Measurements from ENCODE around the gene NPLOC4. TPM values are rescaled to one million over a fixed set of nuclear protein-coding genes. Genes with fewer than 3 reads are reported as not detected.

NPLOC4 gene
- total and polyA plus RNA-seq, 2 of the 13 experiments (the other 11 are each of a cell fraction or from before 2014, with no cell fraction given), result 57.0 to 97.0 TPM

DNA sequence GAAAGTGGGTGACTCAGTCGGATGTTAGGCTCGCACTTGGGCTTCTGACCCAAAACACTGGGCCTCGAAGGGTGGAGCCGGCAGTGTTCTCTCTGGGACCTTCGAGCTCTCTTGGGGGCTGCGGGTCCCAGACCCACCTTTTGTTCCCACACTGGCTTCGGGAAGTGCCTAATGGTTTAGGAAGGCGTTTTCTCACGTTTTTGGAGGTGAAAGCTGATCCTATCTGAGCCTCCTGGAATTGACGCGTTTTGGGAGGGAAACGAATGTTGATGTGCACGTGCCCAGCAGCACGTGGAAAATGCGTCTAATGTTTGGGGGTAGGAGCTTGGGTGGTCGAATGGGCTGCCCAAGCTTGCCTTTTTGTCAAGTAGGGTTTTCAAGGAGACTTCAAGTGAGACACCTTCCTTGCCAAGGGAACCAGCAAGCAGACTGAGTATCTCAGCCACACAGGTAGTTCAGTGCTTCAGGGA lies 47.6 kb upstream of the NPLOC4 start:
- H3K9me3 ChIP-seq (ENCODE audit: low read length), result no peaks in the 10 kb centered on the region
- intact Hi-C loops (cut with micrococcal nuclease; ENCODE audit: unreplicated experiment), result no loop called here
- no peak for ATAC-seq
- H3K4me1 ChIP-seq (ENCODE audit: insufficient read depth, low read length), result peaks cover 41% of the 10 kb centered on the region
- BruUV-seq (replicated peaks), result TSS peak; percentile 71
- peak overlapping the region; percentile 53 for H3K27ac ChIP-seq (ENCODE audit: extremely low read length, insufficient read depth, low read length)
- FAIRE-seq, result no peak
- H3K9ac ChIP-seq (ENCODE audit: insufficient read depth, low read depth, low read length), result peak overlapping the region; percentile 94
- in situ Hi-C loops (cut with HindIII; ENCODE audit: extremely low pct_ligation_motif_present, low pct_unique_long_range_greater_than_20kb), result no loop called here
- no peaks in the 10 kb centered on the region; a peak in 1 of 5 replicates for H3K27me3 ChIP-seq (ENCODE audit: control insufficient read depth in 1 of 2, insufficient read depth in 2 of 2, low read length in 2 of 2)
- WGBS (ENCODE audit: low lambda C conversion rate), result 0% methylated on average over 16 of the region's 16 CpGs
- DNase-seq (ENCODE audit: low spot score), result peak; percentile 44
- peak overlapping the region; percentile 94 to 99 (median 96) for H3K4me3 ChIP-seq (replicated peaks in 1 of 3; ENCODE audit: insufficient read depth in 1 of 3, low read depth in 2 of 3, low read length in 3 of 3)
- H3K36me3 ChIP-seq (replicated peaks in 1 of 2; ENCODE audit: control insufficient read depth in 1 of 2, insufficient read depth in 2 of 2, low read length in 2 of 2), result peaks cover 33 to 42% of the 10 kb centered on the region in 2 experiments; a peak in 4 of 5 replicates
- peaks cover 35% of the 10 kb centered on the region for H3K79me2 ChIP-seq (ENCODE audit: insufficient read depth, low read length)
- H4K20me1 ChIP-seq (ENCODE audit: insufficient read depth, low read length), result no peaks in the 10 kb centered on the region
- ChIA-PET POLR2A (interaction anchor here (0.8 to 4.5 kb wide), 15 partner anchors 9 to 446 kb away, joined by 3 to 124 read pairs (median 8); partner anchors contain the start of genes CCDC137, MRPL12, NDUFAF8 and OXLD1), CTCF (ENCODE audit: low intra/inter-chr PET ratio, low total read pairs) (no interaction called here)
- H3K4me2 ChIP-seq (ENCODE audit: low read depth, low read length), result peak overlapping the region; percentile 94
- no peak overlapping the region for H2AFZ ChIP-seq (ENCODE audit: low read length)
- TF ChIP-seq ZNF451 (CRISPR knock-in tag; IDR thresholded peaks at IDR 0.05) (0 out of 2 replicates have a peak, but pooled peaks have one; percentile 1), GABPA (IDR thresholded peaks at IDR 0.05; ENCODE audit: low read depth, low read length) (no peak), GABPA (CRISPR knock-in tag; IDR thresholded peaks at IDR 0.05; ENCODE audit: low read depth) (no peak), ZSCAN29 (CRISPR knock-in tag; conservative IDR thresholded peaks at IDR 0.05) (no peak), AHR (CRISPR knock-in tag; IDR thresholded peaks at IDR 0.05) (0 out of 2 replicates have a peak, but pooled peaks have one; percentile 40), POLR2G (IDR thresholded peaks at IDR 0.05; ENCODE audit: low read depth, low read length) (no peak), ZNF605 (CRISPR knock-in tag; IDR thresholded peaks at IDR 0.05) (no peak; the same call in 1 of the 2 replicates), RCOR2 (CRISPR knock-in tag; IDR thresholded peaks at IDR 0.05) (no peak), ZNF781 (CRISPR knock-in tag; IDR thresholded peaks at IDR 0.05; ENCODE audit: borderline replicate concordance, not compliant biosample characterization) (peak; percentile 21), ZBTB42 (CRISPR knock-in tag; IDR thresholded peaks at IDR 0.05) (0 out of 2 replicates have a peak, but pooled peaks have one; percentile 56), DMAP1 (CRISPR knock-in tag; IDR thresholded peaks at IDR 0.05) (0 out of 2 replicates have a peak, but pooled peaks have one; percentile 24), KLF11 (CRISPR knock-in tag; IDR thresholded peaks at IDR 0.05) (no peak), GTF2F1 (IDR thresholded peaks at IDR 0.05; ENCODE audit: low read length) (no peak), EEA1 (CRISPR knock-in tag; IDR thresholded peaks at IDR 0.05; ENCODE audit: borderline replicate concordance) (peak; percentile 11; the same call in 1 of the 2 replicates), ZNF737 (CRISPR knock-in tag; IDR thresholded peaks at IDR 0.05; ENCODE audit: borderline replicate concordance) (0 out of 2 replicates have a peak, but pooled peaks have one; percentile 16), ZNF570 (CRISPR knock-in tag; IDR thresholded peaks at IDR 0.05; ENCODE audit: borderline replicate concordance) (no peak), BHLHE40 (IDR thresholded peaks at IDR 0.05; ENCODE audit: low read length) (peak; percentile 63), CTCF (CRISPR knock-in tag; IDR thresholded peaks at IDR 0.05) (no peak), ZNF20 (CRISPR knock-in tag; IDR thresholded peaks at IDR 0.05) (no peak)
- TF ChIP-seq, protein P1, sequence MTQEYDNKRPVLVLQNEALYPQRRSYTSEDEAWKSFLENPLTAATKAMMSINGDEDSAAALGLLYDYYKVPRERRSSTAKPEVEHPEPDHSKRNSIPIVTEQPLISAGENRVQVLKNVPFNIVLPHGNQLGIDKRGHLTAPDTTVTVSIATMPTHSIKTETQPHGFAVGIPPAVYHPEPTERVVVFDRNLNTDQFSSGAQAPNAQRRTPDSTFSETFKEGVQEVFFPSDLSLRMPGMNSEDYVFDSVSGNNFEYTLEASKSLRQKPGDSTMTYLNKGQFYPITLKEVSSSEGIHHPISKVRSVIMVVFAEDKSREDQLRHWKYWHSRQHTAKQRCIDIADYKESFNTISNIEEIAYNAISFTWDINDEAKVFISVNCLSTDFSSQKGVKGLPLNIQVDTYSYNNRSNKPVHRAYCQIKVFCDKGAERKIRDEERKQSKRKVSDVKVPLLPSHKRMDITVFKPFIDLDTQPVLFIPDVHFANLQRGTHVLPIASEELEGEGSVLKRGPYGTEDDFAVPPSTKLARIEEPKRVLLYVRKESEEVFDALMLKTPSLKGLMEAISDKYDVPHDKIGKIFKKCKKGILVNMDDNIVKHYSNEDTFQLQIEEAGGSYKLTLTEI (CRISPR knock-in tag; conservative IDR thresholded peaks at IDR 0.05), result no peak
- TF ChIP-seq, protein P2, sequence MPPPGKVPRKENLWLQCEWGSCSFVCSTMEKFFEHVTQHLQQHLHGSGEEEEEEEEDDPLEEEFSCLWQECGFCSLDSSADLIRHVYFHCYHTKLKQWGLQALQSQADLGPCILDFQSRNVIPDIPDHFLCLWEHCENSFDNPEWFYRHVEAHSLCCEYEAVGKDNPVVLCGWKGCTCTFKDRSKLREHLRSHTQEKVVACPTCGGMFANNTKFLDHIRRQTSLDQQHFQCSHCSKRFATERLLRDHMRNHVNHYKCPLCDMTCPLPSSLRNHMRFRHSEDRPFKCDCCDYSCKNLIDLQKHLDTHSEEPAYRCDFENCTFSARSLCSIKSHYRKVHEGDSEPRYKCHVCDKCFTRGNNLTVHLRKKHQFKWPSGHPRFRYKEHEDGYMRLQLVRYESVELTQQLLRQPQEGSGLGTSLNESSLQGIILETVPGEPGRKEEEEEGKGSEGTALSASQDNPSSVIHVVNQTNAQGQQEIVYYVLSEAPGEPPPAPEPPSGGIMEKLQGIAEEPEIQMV (CRISPR knock-in tag; IDR thresholded peaks at IDR 0.05; ENCODE audit: low read depth), result no peak

Data from HepG2 (cell line).